H9 (cell line): ENCODE data around the gene BSDC1. TPM values are rescaled to one million over a fixed set of nuclear protein-coding genes. Genes with fewer than 3 reads are reported as not detected.

Source experiments
- DNase-seq: peaks from one replicate; pipeline ENCODE4 v3.0.0-alpha.2; 2017
- H2AFZ ChIP-seq: one replicate; pipeline ENCODE4 v1.6.1; 2013; ENCODE audit warnings: mild to moderate bottlenecking, low read length, control low read depth, moderate library complexity
- H2AK5ac ChIP-seq: 2 replicates; pipeline ENCODE4 v1.6.1; 2013; ENCODE audit warnings: low read length, control low read depth, mixed read lengths; ENCODE audit not compliant: insufficient read length
- H2BK120ac ChIP-seq: one replicate; pipeline ENCODE4 v1.6.1; 2013; ENCODE audit warnings: low read depth, mild to moderate bottlenecking, low read length, control low read depth, inconsistent platforms; ENCODE audit not compliant: poor library complexity, severe bottlenecking
- H2BK12ac ChIP-seq: 2 replicates; pipeline ENCODE4 v1.6.1; 2013; ENCODE audit warnings: low read length, control low read depth, mixed read lengths, low read depth; ENCODE audit not compliant: insufficient read length
- H2BK15ac ChIP-seq: 2 replicates; pipeline ENCODE4 v1.6.1; 2013; ENCODE audit warnings: low read depth, low read length, control low read depth
- H2BK20ac ChIP-seq: one replicate; pipeline ENCODE4 v1.6.1; 2013; ENCODE audit warnings: low read depth, mild to moderate bottlenecking, low read length, control low read depth, inconsistent platforms; ENCODE audit not compliant: poor library complexity, severe bottlenecking
- H2BK5ac ChIP-seq: 2 replicates; pipeline ENCODE4 v1.6.1; 2013; ENCODE audit warnings: low read length, control low read depth, mixed read lengths; ENCODE audit not compliant: insufficient read length
- H3K14ac ChIP-seq: 2 replicates; pipeline ENCODE4 v1.6.1; 2013; ENCODE audit warnings: low read length, control low read depth; ENCODE audit not compliant: insufficient read depth
- H3K18ac ChIP-seq: 2 replicates; pipeline ENCODE4 v1.6.1; 2013; ENCODE audit warnings: low read depth, mild to moderate bottlenecking, mixed read lengths, low read length, control low read depth; ENCODE audit not compliant: insufficient read length
- H3K23ac ChIP-seq: 2 replicates; pipeline ENCODE4 v1.6.1; 2013; ENCODE audit warnings: low read length, control low read depth, mixed read lengths, low read depth; ENCODE audit not compliant: insufficient read length
- H3K23me2 ChIP-seq: 2 replicates; pipeline ENCODE4 v1.6.1; 2013; ENCODE audit warnings: low read depth, mild to moderate bottlenecking, mixed read lengths, low read length, control low read depth; ENCODE audit not compliant: insufficient read length, poor library complexity, severe bottlenecking
- H3K27ac ChIP-seq: 2 replicates; pipeline ENCODE4 v1.5.1; 2013; ENCODE audit warnings: low read length, control low read depth, mixed read lengths, low read depth; ENCODE audit not compliant: insufficient read length
- H3K27me3 ChIP-seq: 2 replicates; pipeline ENCODE4 v1.6.1; 2013; ENCODE audit warnings: low read length, control low read depth, inconsistent platforms; ENCODE audit not compliant: insufficient read depth
- H3K4ac ChIP-seq: 2 replicates; pipeline ENCODE4 v1.6.1; 2013; ENCODE audit warnings: low read depth, mild to moderate bottlenecking, control low read depth, inconsistent platforms, low read length, moderate library complexity
- H3K4me1 ChIP-seq: 2 replicates; pipeline ENCODE4 v1.6.1; 2013; ENCODE audit warnings: low read length, control low read depth, inconsistent platforms; ENCODE audit not compliant: insufficient read depth
- H3K4me2 ChIP-seq: 2 replicates; pipeline ENCODE4 v1.6.1; 2013; ENCODE audit warnings: low read length, control low read depth, mixed read lengths; ENCODE audit not compliant: insufficient read length, insufficient read depth
- H3K56ac ChIP-seq: 2 replicates; pipeline ENCODE4 v1.6.1; 2013; ENCODE audit warnings: low read depth, mild to moderate bottlenecking, mixed read lengths, low read length, control low read depth; ENCODE audit not compliant: insufficient read length
- H3K79me1 ChIP-seq: 2 replicates; pipeline ENCODE4 v1.6.1; 2013; ENCODE audit warnings: low read depth, mild to moderate bottlenecking, moderate library complexity, low read length, control low read depth, inconsistent platforms; ENCODE audit not compliant: insufficient read depth, poor library complexity, severe bottlenecking
- H3K79me2 ChIP-seq: 2 replicates; pipeline ENCODE4 v1.6.1; 2013; ENCODE audit warnings: low read length, control low read depth, inconsistent platforms; ENCODE audit not compliant: insufficient read depth
- H3K9ac ChIP-seq: 2 replicates; pipeline ENCODE4 v1.6.1; 2013; ENCODE audit warnings: low read length, control low read depth, mixed read lengths; ENCODE audit not compliant: insufficient read length; ENCODE audit errors: extremely low read depth
- H3K9me3 ChIP-seq: one replicate; pipeline ENCODE4 v1.6.1; 2013; ENCODE audit warnings: low read depth, low read length, inconsistent platforms; ENCODE audit not compliant: control insufficient read depth
- H3T11ph ChIP-seq: one replicate; pipeline ENCODE4 v1.6.1; 2013; ENCODE audit warnings: mild to moderate bottlenecking, low read length, control low read depth, inconsistent platforms
- H4K20me1 ChIP-seq: one replicate; pipeline ENCODE4 v1.6.1; 2013; ENCODE audit not compliant: control insufficient read depth, insufficient read length, insufficient read depth
- H4K5ac ChIP-seq: 2 replicates; pipeline ENCODE4 v1.6.1; 2013; ENCODE audit warnings: low read depth, mild to moderate bottlenecking, mixed read lengths, low read length, control low read depth; ENCODE audit not compliant: insufficient read length
- H4K8ac ChIP-seq: replicated peaks from 2 replicates; pipeline ENCODE4 v1.6.1; 2013; ENCODE audit warnings: low read length, control low read depth, mixed read lengths, low read depth; ENCODE audit not compliant: insufficient read length
- H4K91ac ChIP-seq: 2 replicates; pipeline ENCODE4 v1.6.1; 2013; ENCODE audit warnings: low read depth, mild to moderate bottlenecking, moderate library complexity, mixed read lengths, low read length, control low read depth; ENCODE audit not compliant: insufficient read length
- H3K27ac Mint-ChIP-seq, 3 experiments: 2 replicates in 2 of 3; 3 replicates in 1 of 3; pipeline ENCODE4 v1.8.0; 2020 to 2021; ENCODE audit warnings: mixed read lengths in 3 of 3, mild to moderate bottlenecking in 1 of 3, moderate library complexity in 1 of 3
- H3K27me3 Mint-ChIP-seq: 2 replicates; pipeline ENCODE4 v1.8.0; 2021; ENCODE audit warnings: low read depth, mild to moderate bottlenecking, moderate library complexity, mixed read lengths
- H3K36me3 Mint-ChIP-seq, 3 experiments: 2 replicates in 2 of 3; 3 replicates in 1 of 3; pipeline ENCODE4 v1.8.0; 2020 to 2021; ENCODE audit warnings: low read depth in 3 of 3, mixed read lengths in 3 of 3; ENCODE audit not compliant: insufficient read depth in 1 of 3
- H3K4me1 Mint-ChIP-seq, 2 experiments: 2 replicates each; pipeline ENCODE4 v1.8.0; 2020; ENCODE audit warnings: mixed read lengths in 2 of 2
- H3K4me3 Mint-ChIP-seq, 2 experiments: 2 replicates in 1 of 2; 3 replicates in 1 of 2; pipeline ENCODE4 v1.8.0; 2020 to 2021; ENCODE audit warnings: mild to moderate bottlenecking in 2 of 2, mixed read lengths in 2 of 2, moderate library complexity in 1 of 2
- H3K9me3 Mint-ChIP-seq, 2 experiments: 2 replicates in 1 of 2; 3 replicates in 1 of 2; pipeline ENCODE4 v1.8.0; 2020; ENCODE audit warnings: mild to moderate bottlenecking in 2 of 2, mixed read lengths in 2 of 2, moderate library complexity in 1 of 2
- WGBS: extraction: QIAGEN DNeasy Blood & Tissue Kit; methylation state at CpG from one replicate; pipeline ENCODE4 v1.1.7; 2013; ENCODE audit warnings: missing lambda C conversion rate, low lambda C conversion rate, mixed read lengths; ENCODE audit not compliant: insufficient read length; ENCODE audit errors: extremely low coverage; 5-methylcytosine and 5-hydroxymethylcytosine counted together
- total RNA-seq: library from RNA; stranded (reverse); gene quantifications from 2 replicates; pipeline ENCODE4 v1.2.1, GENCODE V29; 2021
- TF ChIP-seq, protein P1 (sequence below): fragments of 200-600 bp; sonication (generic); conservative IDR thresholded peaks from 3 replicates; pipeline ENCODE4 v1.8.0; 2021; ENCODE audit warnings: antibody characterized with exemption, mild to moderate bottlenecking

Gene BSDC1
- total RNA-seq, 1 experiment from 2014 or later = 52.6 TPM

DNA sequence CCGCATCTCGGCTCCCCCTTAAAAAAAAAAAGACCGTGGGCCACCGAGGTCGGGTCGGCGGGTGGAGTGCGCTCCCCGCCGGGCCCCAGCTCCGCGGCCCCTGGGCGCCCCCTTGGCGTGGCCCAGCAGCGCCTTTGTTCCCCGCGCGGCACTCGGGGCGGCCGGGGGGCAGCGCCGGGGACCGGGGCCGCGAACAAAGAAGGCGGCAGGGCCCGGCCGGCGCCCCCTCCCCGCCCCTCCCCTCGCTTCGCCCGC, 58.8 kb downstream of the BSDC1 start:
- H3T11ph ChIP-seq = no peak overlapping the region
- H2AFZ ChIP-seq = no peak overlapping the region
- peak overlapping the region; percentile 72 for H3K9ac ChIP-seq
- H3K4ac ChIP-seq = no peak overlapping the region
- DNase-seq = no peak
- H4K20me1 ChIP-seq = no peaks in the 10 kb centered on the region
- no peak overlapping the region for H2BK15ac ChIP-seq
- H2BK12ac ChIP-seq = no peak overlapping the region
- H2BK120ac ChIP-seq = no peak overlapping the region
- no peaks in the 10 kb centered on the region for H3K9me3 ChIP-seq
- H3K9me3 Mint-ChIP-seq = no peaks in the 10 kb centered on the region; a peak in 1 of 5 replicates
- no peak overlapping the region for H3K4me2 ChIP-seq
- no peak overlapping the region for H3K23ac ChIP-seq
- peak overlapping the region; percentile 63; the same call in 1 of the 2 replicates for H3K14ac ChIP-seq
- WGBS = no CpG with 5 or more reads among the region's 34 CpGs
- no peak overlapping the region for H2BK5ac ChIP-seq
- peaks cover 6% of the 10 kb centered on the region; the same call in 1 of the 2 replicates for H3K79me2 ChIP-seq
- H2AK5ac ChIP-seq = no peak overlapping the region
- H3K4me1 Mint-ChIP-seq = peaks cover 43 to 55% of the 10 kb centered on the region in 2 experiments
- H4K91ac ChIP-seq = no peak overlapping the region
- H3K23me2 ChIP-seq = peaks cover 11% of the 10 kb centered on the region
- H3K56ac ChIP-seq = no peak overlapping the region
- H3K4me3 Mint-ChIP-seq = peak overlapping the region; percentile 93 to 97; a peak in 4 of 5 replicates
- peaks cover 36% of the 10 kb centered on the region for H3K27me3 Mint-ChIP-seq
- peaks cover 27 to 47% (median 44%) of the 10 kb centered on the region in 3 experiments for H3K36me3 Mint-ChIP-seq
- no peak overlapping the region for H4K8ac ChIP-seq
- peaks cover 2% of the 10 kb centered on the region; the same call in 1 of the 2 replicates for H3K27me3 ChIP-seq
- H4K5ac ChIP-seq = no peak overlapping the region
- H3K79me1 ChIP-seq = no peaks in the 10 kb centered on the region
- H3K18ac ChIP-seq = peak overlapping the region; percentile 64
- H3K27ac ChIP-seq = no peak overlapping the region
- TF ChIP-seq, protein P1, sequence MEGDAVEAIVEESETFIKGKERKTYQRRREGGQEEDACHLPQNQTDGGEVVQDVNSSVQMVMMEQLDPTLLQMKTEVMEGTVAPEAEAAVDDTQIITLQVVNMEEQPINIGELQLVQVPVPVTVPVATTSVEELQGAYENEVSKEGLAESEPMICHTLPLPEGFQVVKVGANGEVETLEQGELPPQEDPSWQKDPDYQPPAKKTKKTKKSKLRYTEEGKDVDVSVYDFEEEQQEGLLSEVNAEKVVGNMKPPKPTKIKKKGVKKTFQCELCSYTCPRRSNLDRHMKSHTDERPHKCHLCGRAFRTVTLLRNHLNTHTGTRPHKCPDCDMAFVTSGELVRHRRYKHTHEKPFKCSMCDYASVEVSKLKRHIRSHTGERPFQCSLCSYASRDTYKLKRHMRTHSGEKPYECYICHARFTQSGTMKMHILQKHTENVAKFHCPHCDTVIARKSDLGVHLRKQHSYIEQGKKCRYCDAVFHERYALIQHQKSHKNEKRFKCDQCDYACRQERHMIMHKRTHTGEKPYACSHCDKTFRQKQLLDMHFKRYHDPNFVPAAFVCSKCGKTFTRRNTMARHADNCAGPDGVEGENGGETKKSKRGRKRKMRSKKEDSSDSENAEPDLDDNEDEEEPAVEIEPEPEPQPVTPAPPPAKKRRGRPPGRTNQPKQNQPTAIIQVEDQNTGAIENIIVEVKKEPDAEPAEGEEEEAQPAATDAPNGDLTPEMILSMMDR = no peak
- no peak overlapping the region for H2BK20ac ChIP-seq
- peaks cover 3% of the 10 kb centered on the region; the same call in 1 of the 2 replicates for H3K4me1 ChIP-seq
- no peak overlapping the region for H3K27ac Mint-ChIP-seq
